Endothelial cell of umbilical vein (primary cell): ENCODE measurements around the gene COPS7A. TPM values are rescaled to one million over a fixed set of nuclear protein-coding genes. Genes with fewer than 3 reads are reported as not detected.
A peak's percentile ranks its signal among the peaks of the same experiment; 100 is the strongest.

Experiments
- BruUV-seq: library from RNA; stranded (reverse); fragments of 400-500 nt; replicated peaks from 2 replicates; lab custom pipeline; 2021; lab: Mats Ljungman, UMichigan
- CTCF ChIA-PET: fragments of 300-600, 350-600 bp; sonication (Branson Sonifier 250); formaldehyde crosslinking; loops from one replicate; lab custom pipeline; 2021; ENCODE audit warnings: antibody characterized with exemption, inconsistent platforms; lab: Charles Lee
- POLR2A ChIA-PET: fragments of 300-600, 350-600 bp; sonication (Branson Sonifier 250); formaldehyde crosslinking; loops from one replicate; lab custom pipeline; 2021; ENCODE audit warnings: antibody characterized with exemption, inconsistent platforms; lab: Charles Lee
- DNase-seq: peaks from one replicate; pipeline ENCODE4 v3.0.0-alpha.2; 2011; ENCODE audit warnings: low read depth, low spot score
- FAIRE-seq: peaks from 2 replicates; lab custom pipeline; 2011; peaks lifted over from hg19 to GRCh38; lab: Jason Lieb, UNC
- H2AFZ ChIP-seq: 2 replicates; pipeline ENCODE4 v1.6.0; 2012; ENCODE audit warnings: low read depth, low read length, control low read depth, inconsistent platforms
- H3K27ac ChIP-seq: 2 replicates; pipeline ENCODE4 v1.5.1; 2011; ENCODE audit warnings: low read depth, mild to moderate bottlenecking, control low read depth, low read length, moderate library complexity; ENCODE audit not compliant: insufficient read depth
- H3K27me3 ChIP-seq, 2 experiments: 2 replicates each; pipeline versions ENCODE4 v1.6.0 to v1.6.1; 2011; ENCODE audit warnings: low read length in 2 of 2, mixed read lengths in 1 of 2; ENCODE audit not compliant: control insufficient read depth in 2 of 2, insufficient read depth in 2 of 2
- H3K36me3 ChIP-seq, 2 experiments: 2 replicates in 1 of 2; 3 replicates in 1 of 2; pipeline ENCODE4 v1.5.1; 2011; ENCODE audit warnings: low read length in 2 of 2, mild to moderate bottlenecking in 1 of 2, moderate library complexity in 1 of 2; ENCODE audit not compliant: control insufficient read depth in 2 of 2, insufficient read depth in 2 of 2; ENCODE audit errors: extremely low read depth in 1 of 2
- H3K4me1 ChIP-seq: 3 replicates; pipeline ENCODE4 v1.5.1; 2011; ENCODE audit warnings: mild to moderate bottlenecking, low read length; ENCODE audit not compliant: control insufficient read depth, insufficient read depth; ENCODE audit errors: extremely low read depth
- H3K4me2 ChIP-seq: 2 replicates; pipeline ENCODE4 v1.6.1; 2011; ENCODE audit warnings: low read length, control low read depth, mixed read lengths; ENCODE audit not compliant: insufficient read depth
- H3K4me3 ChIP-seq, 3 experiments: fragments of 200-600 bp in 1 of 3; sonication (generic), shearing (Covaris generic) in 1 of 3; replicated peaks in 1 of 3; 2 replicates each; pipeline ENCODE4 v1.5.1; 2011 to 2016; ENCODE audit warnings: control low read depth in 3 of 3, low read length in 3 of 3, mild to moderate bottlenecking in 2 of 3, inconsistent platforms in 1 of 3, low read depth in 1 of 3, moderate library complexity in 1 of 3; ENCODE audit not compliant: insufficient read depth in 1 of 3
- H3K79me2 ChIP-seq: 2 replicates; pipeline ENCODE4 v1.6.0; 2012; ENCODE audit warnings: low read length, inconsistent platforms; ENCODE audit not compliant: control insufficient read depth, insufficient read depth
- H3K9ac ChIP-seq: replicated peaks from 2 replicates; pipeline ENCODE3; 2011; ENCODE audit warnings: low read length, control low read depth; ENCODE audit not compliant: insufficient read depth; ENCODE audit errors: extremely low read depth
- H3K9me1 ChIP-seq: replicated peaks from 3 replicates; pipeline ENCODE4 v1.6.0; 2011; ENCODE audit warnings: mild to moderate bottlenecking, low read length; ENCODE audit not compliant: control insufficient read depth, insufficient read depth; ENCODE audit errors: extremely low read depth
- H3K9me3 ChIP-seq: replicated peaks from 2 replicates; pipeline ENCODE4 v1.5.1; 2012; ENCODE audit warnings: low read length, inconsistent platforms; ENCODE audit not compliant: control insufficient read depth, insufficient read depth
- H4K20me1 ChIP-seq: replicated peaks from 2 replicates; pipeline ENCODE3; 2011; ENCODE audit warnings: mild to moderate bottlenecking, low read length; ENCODE audit not compliant: control insufficient read depth, insufficient read depth; ENCODE audit errors: extremely low read depth
- CTCF ChIP-seq, 2 donors: IDR thresholded peaks; 1 replicate in 1 of 2; 2 replicates in 1 of 2; pipeline ENCODE4 v1.5.1; 2011; ENCODE audit warnings: low read length in 2 of 2, mild to moderate bottlenecking in 2 of 2, moderate library complexity in 2 of 2, control low read depth in 1 of 2, inconsistent platforms in 1 of 2, low read depth in 1 of 2; ENCODE audit not compliant: insufficient read depth in 1 of 2; ENCODE audit errors: extremely low read depth in 1 of 2
- EZH2 ChIP-seq: IDR thresholded peaks from 2 replicates; pipeline ENCODE4 v1.6.1; 2012; ENCODE audit warnings: borderline replicate concordance, low read depth, mild to moderate bottlenecking, moderate library complexity, low read length, inconsistent platforms; ENCODE audit not compliant: severe bottlenecking
- FOS ChIP-seq: IDR thresholded peaks from 2 replicates; pipeline ENCODE4 v1.6.1; 2011; ENCODE audit warnings: mild to moderate bottlenecking, low read length, moderate library complexity, borderline replicate concordance; ENCODE audit not compliant: insufficient read depth
- GATA2 ChIP-seq: IDR thresholded peaks from 2 replicates; pipeline ENCODE4 v1.7.0; 2011; ENCODE audit warnings: low read depth, mild to moderate bottlenecking, moderate library complexity, mixed read lengths, low read length; ENCODE audit not compliant: insufficient read length, insufficient read depth
- JUN ChIP-seq: IDR thresholded peaks from 2 replicates; pipeline ENCODE4 v1.6.1; 2011; ENCODE audit warnings: borderline replicate concordance, low read depth; ENCODE audit not compliant: insufficient read length, insufficient read depth
- MYC ChIP-seq: IDR thresholded peaks from one replicate; pipeline ENCODE4 v1.6.1; 2011; ENCODE audit warnings: mild to moderate bottlenecking, low read depth, low read length
- POLR2A ChIP-seq: IDR thresholded peaks from 2 replicates; pipeline ENCODE4 v1.6.1; 2012; ENCODE audit warnings: low read depth, mild to moderate bottlenecking, control low read depth, low read length
- POLR2AphosphoS5 ChIP-seq: IDR thresholded peaks from 2 replicates; pipeline ENCODE4 v1.6.1; 2012; ENCODE audit warnings: low read depth, mild to moderate bottlenecking, control low read depth, low read length, moderate library complexity; ENCODE audit not compliant: insufficient read depth
- dilution Hi-C: fragments of 300-500 bp; cut with MboI; formaldehyde crosslinking; loops from one replicate; pipeline ENCODE4 v1.15.0; 2019; ENCODE audit warnings: low sequenced_read_pairs; ENCODE audit not compliant: extremely low pct_ligation_motif_present
- intact Hi-C: fragments of 100-400 bp; cut with micrococcal nuclease; formaldehyde crosslinking; loops from one replicate; pipeline ENCODE4 v1.10.0; 2022
- polyA plus RNA-seq, 4 experiments: library from polyadenylated mRNA; depleted of rRNA in 3 of 4; stranded (reverse) in 3 of 4; unstranded in 1 of 4; fragments of >200 nt; gene quantifications; 2 replicates each; pipeline versions ENCODE4 v1.2.1 to v1.2.3, GENCODE V29; 2011 to 2012; ENCODE audit warnings: missing spikeins in 1 of 4
- total RNA-seq: library from RNA; stranded (reverse); gene quantifications from 2 replicates; pipeline ENCODE4 v1.2.3, GENCODE V29; 2021
- TF ChIP-seq, protein P1 (sequence below): IDR thresholded peaks from 2 replicates; pipeline ENCODE4 v1.6.1; 2011; ENCODE audit not compliant: insufficient read depth, insufficient read length

COPS7A gene
- total and polyA plus RNA-seq, 2 donors (not counting 3 experiments of a cell fraction or from before 2014, with no cell fraction given) = 41.1 to 104 TPM

DNA sequence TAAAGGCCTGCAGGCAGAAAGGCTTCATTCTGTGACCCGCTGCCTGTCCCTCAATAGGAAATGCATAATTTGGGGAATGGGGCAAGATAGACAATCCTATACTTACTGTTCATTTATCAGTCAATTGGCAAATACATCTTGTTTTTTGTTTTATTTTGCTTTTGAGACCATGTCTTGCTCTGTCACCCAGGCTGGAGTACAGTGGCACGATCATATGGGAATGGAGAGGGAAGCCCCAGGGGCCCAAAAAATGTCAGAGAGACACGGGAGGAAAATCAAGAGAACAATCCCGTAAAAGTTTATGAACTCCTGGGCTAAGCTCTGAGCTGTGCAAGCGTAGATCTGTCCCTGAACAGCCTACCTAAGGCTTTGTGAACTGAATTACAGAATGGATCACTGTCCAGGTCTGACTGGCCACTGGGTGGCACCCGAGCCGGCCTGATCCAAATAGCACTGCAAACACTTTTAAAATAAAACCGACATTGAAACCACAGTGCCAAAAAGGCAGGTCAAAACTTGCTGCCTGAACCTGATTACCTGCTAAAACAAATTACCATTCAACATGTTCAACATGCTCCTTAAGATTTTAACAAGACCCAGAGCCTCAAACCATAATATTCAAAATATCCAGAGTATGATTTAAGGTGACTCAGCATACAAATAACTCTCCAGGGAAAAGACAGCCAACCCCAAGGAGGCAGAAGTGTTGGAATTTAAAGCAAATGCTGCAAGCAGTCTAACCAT lies 11.8 kb downstream of the COPS7A start:
- H3K9me3 ChIP-seq = no peaks in the 10 kb centered on the region
- BruUV-seq = no TSS peak
- H4K20me1 ChIP-seq = no peaks in the 10 kb centered on the region
- peak overlapping the region; percentile 35 for H2AFZ ChIP-seq
- ChIA-PET CTCF (interaction anchor here (0.6 to 2.2 kb wide), 5 partner anchors 11 to 90 kb away, joined by 3 to 10 read pairs (median 7); partner anchors contain the start of genes MLF2 and PTMS), POLR2A (no interaction called here)
- peaks cover 3 to 7% of the 10 kb centered on the region in 2 experiments for H3K36me3 ChIP-seq
- no peaks in the 10 kb centered on the region for H3K27me3 ChIP-seq
- TF ChIP-seq CTCF (IDR thresholded peaks at IDR 0.05; ENCODE audit: extremely low read depth in 1 of 2, insufficient read depth in 1 of 2, low read depth in 1 of 2, low read length in 2 of 2) (peak; percentile 71 to 72), POLR2A (no peak)
- H3K79me2 ChIP-seq = no peaks in the 10 kb centered on the region
- no peak overlapping the region for H3K4me3 ChIP-seq
- intact Hi-C loops (loop anchor here (1.0 kb wide), 3 partner anchors 18 to 90 kb away; partner anchors contain the start of gene MLF2), dilution Hi-C loops (no loop called here)
- no peak overlapping the region for H3K9ac ChIP-seq
- peak; percentile 81 for FAIRE-seq
- no peak overlapping the region for H3K27ac ChIP-seq
- no peaks in the 10 kb centered on the region for H3K9me1 ChIP-seq
- peak; percentile 63 for DNase-seq
- no peak overlapping the region for H3K4me2 ChIP-seq
- no peaks in the 10 kb centered on the region for H3K4me1 ChIP-seq

GRCh38 chr12:6736754-6737153 lies 12.9 kb downstream of the COPS7A start:
- FAIRE-seq = no peak
- intact Hi-C loops = no loop called here

More at GRCh38 chr12:6736754-6737153, 12.9 kb downstream of the COPS7A start:
- H2AFZ ChIP-seq = no peak overlapping the region
- no TSS peak for BruUV-seq
- no peaks in the 10 kb centered on the region for H3K36me3 ChIP-seq
- POLR2A ChIA-PET = no interaction called here
- H3K27me3 ChIP-seq = no peaks in the 10 kb centered on the region
- TF ChIP-seq JUN (no peak), FOS (no peak), MYC (no peak), POLR2A (no peak), POLR2AphosphoS5 (no peak), GATA2 (no peak), EZH2 (no peak), CTCF (IDR thresholded peaks at IDR 0.05; ENCODE audit: extremely low read depth in 1 of 2, insufficient read depth in 1 of 2, low read depth in 1 of 2, low read length in 2 of 2) (no peak)
- TF ChIP-seq, protein P1, sequence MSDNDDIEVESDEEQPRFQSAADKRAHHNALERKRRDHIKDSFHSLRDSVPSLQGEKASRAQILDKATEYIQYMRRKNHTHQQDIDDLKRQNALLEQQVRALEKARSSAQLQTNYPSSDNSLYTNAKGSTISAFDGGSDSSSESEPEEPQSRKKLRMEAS = no peak
- dilution Hi-C loops = no loop called here
- no peaks in the 10 kb centered on the region for H3K9me1 ChIP-seq
- no peaks in the 10 kb centered on the region for H3K9me3 ChIP-seq
- no peaks in the 10 kb centered on the region for H4K20me1 ChIP-seq
- no peaks in the 10 kb centered on the region for H3K79me2 ChIP-seq
- H3K4me1 ChIP-seq = no peaks in the 10 kb centered on the region
- no peak overlapping the region for H3K4me2 ChIP-seq
- DNase-seq = no peak
- no peak overlapping the region for H3K27ac ChIP-seq
- H3K9ac ChIP-seq = no peak overlapping the region
- H3K4me3 ChIP-seq = no peak overlapping the region
- CTCF ChIA-PET = interaction anchor here (1.3 to 2.2 kb wide), 4 partner anchors 12 to 100 kb away, joined by 3 to 10 read pairs (median 6); partner anchors contain the start of gene MLF2
